ENCODE measurements around the gene TMED10.
"Not testable (repeated sequence)": the region's sequence is repeated elsewhere in the genome, so short reads cannot be mapped to it uniquely, and the experiment has no call there.

TMED10 gene

GRCh38 chr14:75156111-75156510 is 20.3 kb downstream of the TMED10 start:
- no peak for DNase-seq

DNA sequence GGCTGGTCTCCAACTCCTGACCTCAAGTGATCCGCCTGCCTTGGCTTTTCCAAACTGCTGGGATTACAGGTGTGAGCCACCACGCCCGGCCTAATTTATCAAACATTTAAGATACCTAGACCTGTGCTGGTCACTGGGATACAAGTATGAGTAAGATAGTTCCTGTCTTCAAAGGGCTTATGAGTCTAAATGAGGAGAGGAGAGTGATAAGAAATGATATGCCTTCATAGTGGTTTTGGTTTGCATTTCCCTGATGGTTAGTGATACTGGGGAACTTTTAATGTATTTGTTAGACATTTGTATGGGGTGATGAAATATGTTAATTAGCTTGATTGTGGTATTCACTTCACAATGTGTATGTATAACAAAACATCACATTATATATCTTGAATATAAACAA is 21.2 kb downstream of the TMED10 start:
- DNase-seq = no peak

GRCh38 chr14:75153295-75153694 is 23.1 kb downstream of the TMED10 start:
- DNase-seq = no peak

DNA sequence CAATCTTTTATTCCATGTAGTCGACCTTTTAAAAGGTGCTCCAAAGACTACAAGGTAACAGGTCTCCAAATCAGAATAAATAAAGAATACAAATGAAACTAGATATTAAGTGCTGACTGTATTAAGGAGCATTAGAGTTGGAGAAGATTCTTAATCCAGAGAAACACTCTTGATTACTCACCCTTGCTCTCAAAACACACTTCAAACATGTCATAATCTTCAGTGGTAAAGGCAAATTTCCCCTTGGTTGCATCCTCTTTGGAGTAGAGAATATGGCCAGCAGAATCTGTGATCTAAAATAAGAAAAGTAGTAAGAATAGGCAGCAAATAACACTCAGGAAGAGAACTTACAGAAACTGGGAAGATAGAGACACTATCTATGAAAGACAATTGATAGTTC is 24.6 kb downstream of the TMED10 start:
- DNase-seq = no peak

- not testable (repeated sequence) for DNase-seq
These were observed 25.8 kb downstream of the TMED10 start for GRCh38 chr14:75150637-75151036.

DNA sequence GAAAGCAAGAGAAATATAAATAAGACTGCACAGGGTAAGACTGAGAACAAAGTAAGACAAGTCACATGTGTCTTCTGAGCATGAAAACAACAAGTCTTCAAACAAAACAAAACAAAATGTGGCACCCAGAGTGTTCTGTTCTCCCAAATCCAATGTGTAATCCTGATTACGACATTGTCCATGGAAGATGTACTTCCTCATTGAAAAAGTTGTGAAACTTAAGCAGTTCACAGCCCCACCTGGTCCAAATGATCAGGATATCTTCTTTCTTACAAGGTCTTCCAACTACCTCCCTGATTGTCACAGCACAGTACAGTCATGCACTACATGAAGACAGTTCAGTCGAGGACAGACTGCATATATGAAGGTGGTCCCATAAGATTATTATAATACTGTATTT is 26.3 kb downstream of the TMED10 start:
- no peak for DNase-seq

GRCh38 chr14:75147423-75148071 is 28.9 kb downstream of the TMED10 start:
- peak; percentile 50 for DNase-seq

GRCh38 chr14:75144944-75145343 is 31.5 kb downstream of the TMED10 start:
- DNase-seq = no peak

GRCh38 chr14:75143761-75144527 is 32.5 kb downstream of the TMED10 start:
- DNase-seq = no peak

- no peak for DNase-seq
These were observed 33.9 kb downstream of the TMED10 start for GRCh38 chr14:75142494-75142893.

- DNase-seq = no peak
These were observed 34.4 kb downstream of the TMED10 start for GRCh38 chr14:75141967-75142366.

GRCh38 chr14:75141062-75141461 is 35.4 kb downstream of the TMED10 start:
- DNase-seq = no peak

DNA sequence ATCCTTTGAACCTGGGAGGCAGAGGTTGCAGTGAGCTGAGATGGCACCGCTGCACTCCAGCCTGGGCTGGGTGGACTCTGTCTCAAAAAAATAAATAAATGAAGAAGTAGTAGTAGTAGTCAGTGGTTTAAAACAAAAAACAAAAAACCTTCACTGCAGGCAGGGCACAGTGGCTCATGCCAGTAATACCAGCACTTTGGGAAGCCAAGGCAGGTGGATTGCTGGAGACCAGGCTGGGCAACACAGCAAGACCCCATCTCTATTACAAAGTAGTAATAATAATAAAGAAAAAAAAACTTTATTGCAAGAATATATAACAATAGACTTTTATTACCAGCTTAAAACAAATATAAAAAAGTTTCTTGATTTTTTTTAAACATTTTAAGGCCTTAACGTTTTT is 35.8 kb downstream of the TMED10 start:
- DNase-seq = no peak

DNA sequence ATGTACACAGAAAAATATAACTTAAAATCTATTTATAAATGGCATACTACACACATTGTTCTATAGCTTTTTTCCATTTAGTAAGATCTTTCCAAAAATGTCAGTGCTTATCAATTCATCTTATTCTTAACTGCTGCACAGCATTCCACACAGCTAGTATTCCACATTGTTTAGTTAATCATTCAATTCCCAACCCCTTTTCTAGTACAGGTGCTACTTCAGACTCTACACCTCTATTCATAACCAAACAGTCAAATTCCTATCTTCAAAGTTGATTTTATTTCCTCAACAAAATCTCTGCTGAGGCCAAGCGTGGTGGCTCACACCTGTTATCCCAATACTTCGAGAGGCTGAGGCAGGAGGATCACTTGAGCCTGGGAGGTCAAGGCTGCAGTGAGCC is 37.2 kb downstream of the TMED10 start:
- DNase-seq = no peak

DNA sequence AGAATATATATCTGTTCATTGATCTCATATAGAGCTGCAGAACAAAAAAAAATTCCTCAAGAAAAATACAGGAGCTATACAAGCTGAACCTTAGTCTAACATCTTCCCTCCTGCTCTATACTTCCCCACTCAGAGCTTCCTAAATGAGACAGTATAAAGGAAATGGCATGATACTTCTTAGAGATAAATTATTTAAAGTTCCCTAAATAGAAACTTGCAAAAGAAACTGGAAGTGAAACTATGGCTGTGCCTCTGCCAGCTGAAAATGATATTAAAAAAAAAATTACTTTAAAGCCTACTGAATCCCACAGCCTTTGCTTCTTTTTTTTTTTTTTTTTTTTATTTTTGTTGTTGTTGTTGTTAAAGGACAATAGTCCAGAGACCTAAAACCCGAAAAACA is 37.9 kb downstream of the TMED10 start:
- DNase-seq = no peak

DNA sequence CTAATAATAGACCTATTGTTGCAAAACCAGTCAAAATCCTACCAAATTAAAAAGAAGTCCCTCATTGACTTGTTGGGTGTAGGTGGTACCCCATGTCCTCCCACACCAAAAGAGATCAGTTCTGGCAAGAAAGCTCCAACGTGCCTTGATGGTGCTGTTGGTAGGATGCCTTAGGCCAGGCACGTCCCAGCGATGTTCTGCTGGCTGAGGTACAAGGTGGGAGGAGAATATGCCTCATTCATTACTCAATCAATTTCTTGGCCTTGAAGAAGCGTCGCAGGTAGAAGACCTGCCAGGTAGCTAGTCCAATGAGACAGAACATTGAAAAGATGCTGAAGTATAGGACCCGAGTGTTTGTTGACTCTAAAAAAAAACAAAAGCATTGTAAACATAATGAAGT is 41.8 kb downstream of the TMED10 start:
- DNase-seq = no peak

GRCh38 chr14:75133597-75133996 is 42.8 kb downstream of the TMED10 start:
- no peak for DNase-seq

DNA sequence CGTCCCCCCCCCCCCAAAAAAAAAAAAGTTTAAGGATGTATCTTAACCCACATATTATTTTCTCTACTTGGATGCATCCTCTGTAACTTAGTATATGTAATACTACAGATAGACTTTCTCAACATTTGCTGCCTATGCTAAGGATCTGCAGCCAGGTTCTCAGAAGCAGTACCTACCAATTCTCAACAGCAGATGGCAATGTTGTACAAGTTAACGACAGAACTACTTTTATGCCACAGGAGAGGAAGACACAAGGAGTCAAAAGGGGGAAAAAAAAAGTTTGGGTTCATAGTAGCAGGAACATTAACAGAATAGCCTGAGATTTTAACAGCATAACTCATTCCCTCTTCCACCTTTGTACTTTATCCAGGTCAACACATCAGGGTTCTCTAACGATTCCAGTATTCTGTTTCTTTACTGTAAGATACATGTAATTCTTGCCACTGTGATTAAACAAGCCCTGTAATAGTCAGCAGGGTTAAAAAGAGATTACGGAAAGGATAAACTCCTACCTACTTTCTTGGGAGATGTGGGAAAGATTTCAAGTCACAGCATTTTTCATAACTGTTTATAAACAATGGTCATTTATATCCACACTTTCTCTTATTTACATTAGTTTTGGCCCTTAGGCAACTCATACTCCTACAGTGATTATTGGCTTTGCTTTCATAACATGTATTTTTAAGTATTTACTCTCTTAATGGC is 43.9 kb downstream of the TMED10 start:
- DNase-seq = peak; percentile 52

- DNase-seq = no peak
These were observed 47.8 kb downstream of the TMED10 start for GRCh38 chr14:75128596-75128990.

DNA sequence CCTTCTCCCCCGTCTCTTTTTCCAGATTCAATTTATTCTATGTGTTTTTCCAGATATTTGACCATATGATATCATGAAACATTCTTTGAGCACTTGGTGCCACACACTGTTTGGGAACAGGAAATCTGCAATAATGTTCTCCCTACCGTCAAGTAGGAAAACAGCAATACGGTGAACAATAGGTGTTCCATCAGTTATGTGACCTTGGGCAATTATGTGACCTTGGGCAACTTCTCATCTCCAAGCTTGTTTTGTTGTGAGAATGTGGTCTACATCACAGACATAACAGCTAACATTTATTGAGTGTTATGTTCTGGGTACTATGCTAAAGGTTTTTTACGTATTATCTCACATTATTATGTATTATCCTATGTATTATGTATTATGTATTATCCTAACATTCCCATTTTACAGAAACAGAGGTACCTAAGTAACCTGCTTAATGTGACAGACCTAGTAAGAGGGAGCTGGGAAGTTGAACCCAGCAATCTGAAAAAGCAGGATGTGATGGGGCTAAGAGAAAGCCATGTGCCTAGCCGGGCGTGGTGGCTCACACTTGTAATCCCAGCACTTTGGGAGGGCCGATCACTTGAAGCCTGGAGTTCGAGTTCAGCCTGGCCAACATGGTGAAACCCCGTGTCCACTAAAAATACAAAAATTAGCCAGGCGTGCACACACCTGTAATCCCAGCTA is 48.4 kb downstream of the TMED10 start:
- no peak for DNase-seq

DNA sequence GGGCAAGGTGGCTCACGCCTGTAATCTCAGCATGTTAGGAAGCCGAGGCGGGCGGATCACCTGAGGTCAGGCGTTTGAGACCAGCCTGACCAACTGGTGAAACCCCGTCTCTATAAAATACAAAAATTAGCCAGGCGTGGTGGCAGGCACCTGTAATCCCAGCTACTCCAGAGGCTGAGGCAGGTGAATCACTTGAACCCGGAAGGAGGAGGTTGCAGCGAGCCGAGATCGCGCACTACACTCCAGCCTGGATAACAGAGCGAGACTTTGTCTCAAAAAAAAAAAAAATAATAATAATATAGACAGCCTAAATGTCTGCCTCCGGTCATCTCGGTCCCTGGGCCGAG is 49.0 kb downstream of the TMED10 start:
- DNase-seq = not testable (repeated sequence)

GRCh38 chr14:75126679-75127473 is 49.5 kb downstream of the TMED10 start, which contains the start of gene NEK9:
TSS of gene NEK9 (minus strand) at chr14:75127048. CDS start at chr14:75126921, 127 bp downstream.
- DNase-seq = peak; percentile 85

- no peak for DNase-seq
These were observed 50.3 kb downstream of the TMED10 start for GRCh38 chr14:75126121-75126544.

All from NCI-H226 (cell line).